Skin of body (tissue), 2 donors: ENCODE results near the gene IL22RA1. TPM values are rescaled to one million over a fixed set of nuclear protein-coding genes. Genes with fewer than 3 reads are reported as not detected.

ENCODE experiments used
- DNase-seq: peaks from one replicate; lab custom pipeline; 2025; lab: John Stamatoyannopoulos, UW
- total RNA-seq: library from RNA; depleted of rRNA; stranded (reverse); fragments of >200 nt; gene quantifications from one replicate; pipeline ENCODE4 v1.2.3, GENCODE V29; 2014

Gene IL22RA1
- total RNA-seq, 1 donor from 2014 or later = 5.0 TPM

DNA sequence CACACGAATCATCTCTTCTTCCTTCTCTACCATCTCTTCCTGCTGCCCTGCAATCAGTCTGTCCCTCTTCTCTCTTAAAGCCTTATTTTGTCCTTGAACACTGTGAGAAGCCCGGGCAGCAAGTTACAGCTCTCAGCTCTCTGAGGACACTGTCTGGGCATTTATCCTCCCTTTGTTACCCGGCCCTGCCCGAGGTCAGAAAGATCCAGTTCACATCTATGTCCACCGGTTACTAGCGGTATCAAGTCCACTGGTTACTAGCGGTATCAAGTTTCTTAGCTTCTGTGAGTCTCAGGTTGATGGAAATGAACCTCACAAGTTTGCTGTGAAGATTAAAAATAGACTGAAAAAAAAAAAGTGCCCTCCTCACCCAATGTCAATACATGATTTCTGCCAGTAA lies 25.3 kb upstream of the IL22RA1 start:
- no peak for DNase-seq

DNA sequence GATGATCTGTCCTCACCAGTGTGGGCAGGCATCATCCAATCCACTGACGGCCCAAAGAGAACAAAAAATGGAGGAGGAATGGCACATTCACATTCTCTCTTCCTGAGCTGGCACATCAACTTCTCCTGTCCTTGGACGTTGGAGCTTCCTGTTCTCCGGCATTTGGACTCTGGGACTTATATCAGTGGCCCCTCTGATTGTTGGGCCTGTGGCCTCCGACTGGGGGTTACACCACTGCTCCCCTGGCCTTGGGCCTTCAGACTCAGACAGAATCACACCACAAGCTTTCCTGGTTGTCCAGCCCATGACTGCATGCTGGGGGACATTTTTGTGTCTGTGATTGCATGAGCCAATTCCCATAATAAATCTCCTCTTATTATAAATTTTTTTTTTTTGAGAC lies 24.1 kb upstream of the IL22RA1 start:
- no peak for DNase-seq

DNA sequence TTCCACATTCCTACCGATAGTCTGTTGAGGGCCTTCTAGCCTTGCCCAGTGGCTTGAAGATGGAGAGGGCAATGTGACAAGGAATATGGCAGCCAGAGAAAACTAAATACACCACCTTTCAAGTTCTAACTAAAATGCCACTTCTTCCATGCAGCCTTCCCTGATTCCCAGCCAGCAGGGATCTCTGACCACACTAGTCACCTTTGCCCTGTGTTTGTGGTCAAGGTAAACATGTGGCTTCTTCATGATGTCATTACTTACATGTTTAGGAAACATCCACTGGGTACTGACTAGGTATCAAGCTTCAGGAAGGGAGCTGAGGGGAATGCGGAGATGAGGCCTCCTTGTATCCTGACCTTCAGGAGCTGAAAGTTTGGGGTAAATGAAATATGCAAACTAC lies 22.6 kb upstream of the IL22RA1 start:
- DNase-seq = no peak

DNA sequence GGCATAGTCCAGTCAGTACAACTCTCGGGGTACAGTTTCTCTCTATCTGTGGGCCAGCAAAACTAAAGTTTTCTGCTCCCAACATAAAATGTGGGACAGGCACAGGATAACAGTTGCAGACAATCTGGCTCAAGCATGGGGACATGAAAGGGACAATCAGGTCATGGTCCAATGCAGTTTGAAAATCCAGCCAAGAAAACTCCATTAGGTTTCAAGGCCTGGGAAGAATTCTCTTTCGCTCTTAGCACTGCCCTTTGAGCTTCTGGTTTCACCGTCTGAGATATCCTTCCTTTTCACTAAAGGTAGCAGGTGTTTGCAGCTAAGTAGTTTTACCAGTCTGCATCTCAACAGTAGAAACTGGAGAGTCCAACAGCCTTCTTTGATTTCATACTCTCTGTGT lies 21.1 kb upstream of the IL22RA1 start:
- DNase-seq = no peak

- no peak for DNase-seq
Measured at GRCh38 chr1:24162201-24162600, 19.3 kb upstream of the IL22RA1 start.

DNA sequence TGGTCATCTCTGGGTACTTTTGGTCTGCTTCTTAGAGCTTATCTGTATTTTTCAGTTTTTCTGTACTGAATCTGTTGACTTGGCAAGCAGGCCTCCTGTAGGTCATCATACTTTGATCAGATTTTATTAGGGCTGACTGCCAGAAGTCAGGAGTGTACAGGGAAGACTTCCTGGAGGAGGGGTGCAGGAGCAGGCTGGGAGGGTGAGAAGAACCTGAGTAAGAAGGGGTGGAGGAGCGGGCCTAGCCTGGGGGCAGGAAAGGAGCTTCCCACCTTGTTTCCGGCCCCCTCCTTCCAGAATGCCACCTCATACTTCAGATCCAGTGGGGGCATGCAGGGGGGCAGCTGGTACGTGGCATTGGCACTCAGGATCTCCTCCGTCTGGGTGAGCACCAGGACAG lies 18.3 kb upstream of the IL22RA1 start:
- DNase-seq = no peak

DNA sequence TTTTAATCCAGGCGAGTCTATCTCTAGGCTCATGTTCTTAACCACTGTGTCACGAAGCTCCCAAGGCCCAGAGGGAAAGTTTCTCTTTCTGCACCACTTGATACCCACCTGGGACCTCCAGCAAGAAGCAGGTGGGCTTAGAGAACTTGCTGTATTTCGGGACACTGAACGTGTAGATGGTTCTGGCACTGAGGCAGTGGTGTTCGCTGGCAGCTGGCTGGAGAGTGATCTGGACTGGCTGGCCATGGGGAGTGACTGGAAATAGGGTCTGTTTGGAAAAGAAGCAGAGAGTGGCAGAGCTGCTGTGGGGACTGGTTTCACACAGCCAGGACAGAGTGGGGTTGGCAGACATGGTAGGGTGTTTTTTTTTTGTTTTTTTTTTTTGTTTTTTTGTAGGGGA lies 16.4 kb upstream of the IL22RA1 start:
- DNase-seq = no peak

- no peak for DNase-seq
Measured at GRCh38 chr1:24157918-24158481, 15.1 kb upstream of the IL22RA1 start.

DNA sequence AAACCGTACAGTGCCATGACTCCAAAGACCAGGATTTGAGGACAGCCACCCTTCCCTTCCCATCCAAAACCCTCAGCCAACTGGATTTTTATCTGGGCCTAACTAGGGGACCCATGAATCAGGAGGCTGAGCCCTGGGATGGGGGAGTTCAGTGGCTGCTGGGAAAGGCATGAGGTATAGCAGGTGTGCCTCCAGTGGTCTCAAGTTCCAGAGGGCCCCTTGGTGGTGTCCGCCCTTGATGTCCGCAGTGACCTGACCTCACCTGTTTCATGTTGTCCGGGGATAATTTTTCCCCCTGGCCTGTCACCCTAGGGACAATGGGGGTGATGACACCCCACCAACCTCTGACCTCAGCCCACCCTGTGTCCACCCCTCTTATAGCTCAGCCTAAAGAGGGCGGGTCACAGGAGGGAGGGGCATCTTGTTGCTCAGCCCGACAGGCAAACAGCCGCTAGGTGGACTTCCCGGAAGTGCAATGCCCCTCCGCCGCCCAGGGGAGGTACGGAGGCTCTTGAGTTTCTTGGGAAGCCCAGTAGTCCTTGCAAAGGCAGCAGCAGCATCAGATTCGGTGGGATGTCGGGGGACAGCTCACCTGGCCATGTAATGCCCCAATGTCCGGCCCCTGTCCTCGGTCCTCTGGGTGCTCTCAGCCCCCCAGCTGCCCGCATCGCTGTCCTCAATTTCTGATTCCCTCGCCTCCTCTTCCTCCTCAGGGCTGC lies 13.8 kb upstream of the IL22RA1 start:
- no peak for DNase-seq

GRCh38 chr1:24155011-24155782 lies 12.3 kb upstream of the IL22RA1 start:
- no peak for DNase-seq

DNA sequence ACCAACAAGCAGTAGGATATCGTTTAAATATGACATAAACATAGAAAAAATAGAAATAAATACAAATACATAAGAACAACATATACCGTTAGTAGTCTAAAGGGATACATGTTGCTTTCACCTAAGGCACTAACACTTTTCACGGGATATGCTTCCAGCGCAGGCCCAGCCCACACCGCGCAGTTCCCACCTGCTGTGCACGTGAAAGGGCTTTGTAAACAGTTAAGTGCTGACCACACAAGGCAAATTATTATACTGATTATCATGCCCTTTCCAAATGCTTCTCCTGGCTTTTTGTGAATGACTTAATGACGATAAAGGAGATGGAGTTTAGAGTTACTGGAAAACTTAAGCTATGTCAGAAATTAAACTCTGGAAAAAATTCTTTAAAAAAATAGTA lies 11.3 kb upstream of the IL22RA1 start:
- DNase-seq = no peak

DNA sequence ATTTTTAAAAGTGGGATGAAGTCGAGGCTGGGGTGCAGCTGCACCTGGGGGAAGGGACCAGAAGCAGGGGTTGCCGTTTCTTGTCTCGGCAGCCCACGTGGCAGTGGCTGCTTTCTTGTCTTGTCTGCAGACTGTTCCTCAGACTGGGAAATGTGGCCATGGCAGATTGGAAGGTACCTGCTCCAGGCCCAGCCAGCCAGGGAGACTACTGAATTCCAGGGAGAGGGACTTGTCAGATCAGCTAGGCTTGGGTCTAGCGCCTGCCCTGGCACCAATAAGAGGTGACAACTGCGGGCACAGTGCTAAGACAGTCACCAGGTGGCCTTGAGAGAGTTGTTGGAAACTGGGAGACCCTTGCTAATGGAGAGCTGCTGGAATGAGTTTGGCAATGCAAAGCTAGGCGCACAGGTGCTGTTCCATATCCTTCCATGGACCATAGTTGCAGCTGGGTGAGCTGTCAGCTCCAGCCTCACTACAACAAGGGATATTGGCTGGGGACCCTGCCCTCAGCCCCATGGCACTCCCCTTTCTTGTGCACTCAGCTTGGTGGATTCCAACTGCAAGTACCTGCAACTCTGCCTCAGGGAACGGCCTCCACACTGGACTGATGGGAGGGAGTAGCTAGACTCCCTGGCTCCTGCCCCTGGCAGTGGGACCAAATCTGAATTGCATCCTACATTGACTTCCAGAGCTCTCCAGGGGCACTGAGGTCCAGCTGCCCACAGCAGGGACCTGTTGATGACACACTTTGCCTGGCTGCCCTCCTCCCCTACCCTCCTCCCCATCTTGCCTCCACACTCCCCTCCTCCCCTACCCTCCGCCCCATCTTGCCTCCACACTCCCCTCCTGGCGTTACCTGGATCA lies 9.9 kb upstream of the IL22RA1 start:
- no peak for DNase-seq

DNA sequence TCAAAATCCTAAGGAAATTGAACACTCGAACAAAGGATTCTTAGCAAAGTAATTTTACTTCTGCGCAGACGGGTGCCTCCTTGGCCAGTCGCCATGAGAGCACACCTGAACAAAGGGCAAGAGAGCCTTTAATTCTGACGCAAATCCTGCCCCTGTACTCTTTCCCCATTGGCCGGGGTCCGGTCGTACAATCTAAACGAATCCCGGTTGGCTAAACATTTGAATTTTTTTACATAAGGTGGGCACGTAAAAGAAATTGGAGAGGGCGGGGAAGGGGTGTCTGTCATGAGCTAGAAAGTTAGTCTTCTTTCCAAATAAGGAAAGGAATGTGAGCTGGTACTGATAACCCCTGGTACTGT lies 8.2 kb upstream of the IL22RA1 start:
- no peak for DNase-seq

DNA sequence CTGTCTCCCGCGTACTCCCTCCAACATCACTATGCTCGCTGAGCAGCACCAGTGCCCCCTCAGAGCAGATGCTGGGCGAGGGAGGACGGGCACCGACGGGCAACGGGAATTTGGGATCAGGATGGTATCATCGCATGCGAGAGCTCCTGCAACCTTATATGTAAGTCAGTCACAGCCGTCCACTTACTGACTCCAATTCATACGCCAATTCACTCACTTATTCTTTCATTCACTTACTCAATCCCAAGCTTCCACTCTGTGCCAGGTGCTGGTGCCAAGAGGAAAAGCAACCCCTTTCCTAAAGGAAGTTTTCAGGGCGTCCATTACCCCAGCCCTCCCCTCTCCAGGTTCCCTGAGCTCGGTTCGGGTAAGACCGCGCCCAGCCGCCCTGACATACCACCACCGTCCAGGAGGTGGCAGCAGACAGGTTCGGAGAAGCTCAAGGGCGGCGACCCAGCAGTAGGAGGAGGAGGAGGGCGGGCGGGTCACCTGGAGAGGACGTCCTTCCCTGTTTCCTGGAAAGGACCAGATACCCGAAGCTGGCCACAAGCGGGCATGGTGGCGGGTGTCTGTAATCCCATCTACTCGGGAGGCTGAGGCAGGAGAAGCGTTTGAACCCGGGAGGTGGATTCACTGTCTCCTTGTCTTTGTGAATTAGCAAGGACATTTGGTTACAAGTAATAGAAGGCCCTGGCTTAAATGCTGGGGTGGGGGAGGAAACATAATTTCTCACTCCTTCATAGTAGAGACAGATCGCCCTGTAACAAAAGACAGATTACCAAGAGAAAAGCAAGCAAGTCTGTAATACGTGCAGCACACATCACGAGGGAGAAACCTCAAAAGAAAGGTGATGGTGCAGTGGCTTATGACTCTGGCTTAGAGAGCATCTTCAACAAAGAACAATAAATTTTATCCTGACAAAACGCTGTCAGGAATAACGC lies 7.6 kb upstream of the IL22RA1 start:
- DNase-seq = peak; percentile 41

DNA sequence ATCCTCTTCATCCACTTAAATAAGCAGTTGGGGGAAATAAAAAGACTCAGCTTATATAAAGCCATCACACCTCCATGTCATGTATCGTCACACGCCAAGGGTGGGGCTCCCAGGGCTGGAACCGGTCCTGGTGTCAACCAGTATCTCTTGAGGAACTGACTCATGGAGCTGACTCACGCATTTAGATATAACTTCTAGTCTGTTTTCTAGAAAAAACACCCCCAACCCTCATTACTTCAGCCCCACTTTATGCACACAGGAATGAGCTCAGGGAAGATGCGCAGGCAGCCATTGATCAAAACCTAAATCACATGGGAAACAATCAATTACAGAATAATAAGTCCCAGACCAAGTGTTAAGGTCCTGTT lies 6.9 kb upstream of the IL22RA1 start:
- no peak for DNase-seq

GRCh38 chr1:24147816-24148215 lies 4.9 kb upstream of the IL22RA1 start:
- DNase-seq = no peak

GRCh38 chr1:24147194-24147593 lies 4.3 kb upstream of the IL22RA1 start:
- DNase-seq = no peak

GRCh38 chr1:24141311-24141997 lies 1.5 kb downstream of the IL22RA1 start:
- DNase-seq = peak; percentile 68

- DNase-seq = no peak
Measured at GRCh38 chr1:24140741-24141181, 2.2 kb downstream of the IL22RA1 start.

- DNase-seq = no peak
Measured at GRCh38 chr1:24139841-24140425, 3.0 kb downstream of the IL22RA1 start.
